GM12878 (cell line): ENCODE measurements around the gene DCLK2. TPM values are rescaled to one million over a fixed set of nuclear protein-coding genes. Genes with fewer than 3 reads are reported as not detected.

Experiments
- ATAC-seq: fragments of 200-7000 bp; cut with Tn5 transposase; 3 replicates; pipeline ENCODE4 v1.9.1; 2020; ENCODE audit warnings: mild to moderate bottlenecking, moderate library complexity
- BruUV-seq: library from RNA; stranded (reverse); fragments of 400-500 nt; replicated peaks from 2 replicates; lab custom pipeline; 2021; lab: Mats Ljungman, UMichigan
- CTCF ChIA-PET: fragments of 300-600 bp; sonication (Branson Sonifier 250); formaldehyde crosslinking; extraction: SDS; loops from one replicate; lab custom pipeline; 2021; ENCODE audit warnings: inconsistent platforms; lab: Yijun Ruan, JAX
- POLR2A ChIA-PET: fragments of 350-600 bp; formaldehyde crosslinking; extraction: SDS; loops from one replicate; lab custom pipeline; 2021; ENCODE audit warnings: inconsistent platforms; lab: Charles Lee
- RAD21 ChIA-PET: fragments of 300-600 bp; sonication (Branson Sonifier 250); formaldehyde crosslinking; loops from one replicate; lab custom pipeline; 2023; ENCODE audit warnings: antibody characterized with exemption; ENCODE audit not compliant: unreplicated experiment; lab: Charles Lee
- SMC1A ChIA-PET: fragments of 300-600 bp; sonication (Branson Sonifier 250); formaldehyde crosslinking; loops from one replicate; lab custom pipeline; 2023; ENCODE audit not compliant: unreplicated experiment, uncharacterized antibody; lab: Charles Lee
- DNase-seq: peaks from one replicate; pipeline ENCODE4 v3.0.0-alpha.2; 2011; ENCODE audit warnings: low read depth, low spot score
- FAIRE-seq: peaks from 3 replicates; lab custom pipeline; 2011; peaks lifted over from hg19 to GRCh38; lab: Jason Lieb, UNC
- H2AFZ ChIP-seq: 2 replicates; pipeline ENCODE4 v1.6.0; 2011; ENCODE audit warnings: low read depth, low read length, control low read depth; ENCODE audit not compliant: control insufficient read depth
- H3K27ac ChIP-seq: 2 replicates; pipeline ENCODE4 v1.5.1; 2011; ENCODE audit warnings: control low read depth; ENCODE audit not compliant: control insufficient read depth, insufficient read depth
- H3K27me3 ChIP-seq, 2 experiments: replicated peaks in 1 of 2; 2 replicates each; pipeline versions ENCODE4 v1.6.0 to v1.6.1; 2011; ENCODE audit warnings: low read length in 1 of 2; ENCODE audit not compliant: control insufficient read depth in 2 of 2, insufficient read depth in 2 of 2
- H3K36me3 ChIP-seq, 2 experiments: 2 replicates each; pipeline ENCODE4 v1.5.1; 2011; ENCODE audit warnings: low read length in 1 of 2; ENCODE audit not compliant: control insufficient read depth in 2 of 2, insufficient read depth in 2 of 2
- H3K4me1 ChIP-seq: 2 replicates; pipeline ENCODE4 v1.6.1; 2011; ENCODE audit warnings: mild to moderate bottlenecking, low read length, moderate library complexity, mixed read lengths; ENCODE audit not compliant: control insufficient read depth, insufficient read depth
- H3K4me2 ChIP-seq: 2 replicates; pipeline ENCODE4 v1.6.0; 2011; ENCODE audit warnings: control low read depth; ENCODE audit not compliant: control insufficient read depth, insufficient read depth
- H3K4me3 ChIP-seq: fragments of 200-600 bp; sonication (generic); 2 replicates; pipeline ENCODE4 v1.5.1; 2016
- H3K79me2 ChIP-seq: 2 replicates; pipeline ENCODE4 v1.6.0; 2011; ENCODE audit warnings: low read length; ENCODE audit not compliant: control insufficient read depth, insufficient read depth
- H3K9ac ChIP-seq: 2 replicates; pipeline ENCODE4 v1.8.0; 2011; ENCODE audit warnings: low read length, control low read depth, mixed read lengths; ENCODE audit not compliant: control insufficient read depth, insufficient read depth
- H3K9me3 ChIP-seq: replicated peaks from 3 replicates; pipeline ENCODE4 v1.5.1; 2011; ENCODE audit warnings: mild to moderate bottlenecking, low read length; ENCODE audit not compliant: control insufficient read depth, insufficient read depth
- H4K20me1 ChIP-seq: 2 replicates; pipeline ENCODE4 v1.6.0; 2011; ENCODE audit not compliant: control insufficient read depth, insufficient read depth
- ATF7 ChIP-seq: fragments of 450-650 bp; IDR thresholded peaks from 2 replicates; pipeline ENCODE4 v1.6.1; 2016; ENCODE audit warnings: low read depth, mild to moderate bottlenecking
- CBFB ChIP-seq: IDR thresholded peaks from 2 replicates; pipeline ENCODE4 v1.6.1; 2016; ENCODE audit warnings: antibody characterized with exemption, low read depth
- CBX3 ChIP-seq: fragments of 200-600 bp; sonication (generic); IDR thresholded peaks from 2 replicates; pipeline ENCODE4 v1.6.1; 2016; ENCODE audit warnings: low read depth, borderline replicate concordance
- CHD1 ChIP-seq: IDR thresholded peaks from 2 replicates; pipeline ENCODE4 v1.6.1; 2012; ENCODE audit warnings: low read depth, low read length, improper control_type of control experiment
- ETV6 ChIP-seq, 2 experiments: fragments of 450-650 bp in 1 of 2; IDR thresholded peaks in 1 of 2; conservative IDR thresholded peaks in 1 of 2; 2 replicates each; pipeline ENCODE4 v1.6.1; 2014; ENCODE audit warnings: antibody characterized with exemption in 1 of 2, borderline replicate concordance in 1 of 2, low read depth in 1 of 2, mild to moderate bottlenecking in 1 of 2, moderate library complexity in 1 of 2
- EZH2 ChIP-seq: IDR thresholded peaks from 2 replicates; pipeline ENCODE4 v1.6.1; 2012; ENCODE audit warnings: low read depth, mild to moderate bottlenecking, control low read depth, inconsistent platforms, low read length, borderline replicate concordance; ENCODE audit not compliant: control insufficient read depth
- LARP7 ChIP-seq: fragments of 450-650 bp; IDR thresholded peaks from 2 replicates; pipeline ENCODE4 v1.6.1; 2017; ENCODE audit warnings: mild to moderate bottlenecking
- MEF2A ChIP-seq: IDR thresholded peaks from 2 replicates; pipeline ENCODE4 v1.6.1; 2011; ENCODE audit warnings: low read depth, mild to moderate bottlenecking, low read length, moderate library complexity; ENCODE audit not compliant: insufficient read depth
- NFYA ChIP-seq: IDR thresholded peaks from 2 replicates; pipeline ENCODE4 v1.6.1; 2011; ENCODE audit warnings: low read depth, mild to moderate bottlenecking, low read length, improper control_type of control experiment, borderline replicate concordance
- RAD51 ChIP-seq: fragments of 450-650 bp; IDR thresholded peaks from 2 replicates; pipeline ENCODE4 v1.6.1; 2016; ENCODE audit warnings: moderate library complexity, mild to moderate bottlenecking, inconsistent platforms
- RFX5 ChIP-seq: IDR thresholded peaks from 2 replicates; pipeline ENCODE4 v1.6.1; 2011; ENCODE audit warnings: low read depth, low read length, improper control_type of control experiment
- TCF12 ChIP-seq: IDR thresholded peaks from 2 replicates; pipeline ENCODE4 v1.6.1; 2011; ENCODE audit warnings: low read depth, mild to moderate bottlenecking, low read length
- ZNF274 ChIP-seq: IDR thresholded peaks from one replicate; pipeline ENCODE4 v1.8.0; 2011; ENCODE audit not compliant: insufficient read length, insufficient read depth
- ZZZ3 ChIP-seq: IDR thresholded peaks from 2 replicates; pipeline ENCODE4 v1.6.1; 2011; ENCODE audit warnings: low read depth; ENCODE audit not compliant: control insufficient read depth, insufficient read length
- WGBS: methylation state at CpG from one replicate; pipeline ENCODE4 v1.1.6; 2016; ENCODE audit warnings: low lambda C conversion rate; ENCODE audit not compliant: insufficient replicate concordance, insufficient coverage; ENCODE audit errors: missing lambda C conversion rate; 5-methylcytosine and 5-hydroxymethylcytosine counted together
- in situ Hi-C: fragments of 300-500 bp; cut with MboI; formaldehyde crosslinking; loops from 9 replicates; pipeline ENCODE4 v1.14.3; 2018; ENCODE audit warnings: mixed read lengths
- intact Hi-C: fragments of 100-400 bp; cut with micrococcal nuclease; formaldehyde crosslinking; loops from one replicate; pipeline ENCODE4 v1.14.2; 2022; ENCODE audit not compliant: unreplicated experiment
- polyA plus RNA-seq, 11 experiments: library from polyadenylated mRNA; depleted of rRNA in 4 of 11; unstranded in 6 of 11; stranded (reverse) in 5 of 11; fragments of >200 nt; fragmentation: Nextera tagmentation in 4 of 11; fragmentation: Illumina TruSeq in 1 of 11; extraction: Ambion mirVana in 4 of 11; extraction: Trizol in 1 of 11; gene quantifications; 1 replicate in 1 of 11; 2 replicates in 10 of 11; pipeline versions ENCODE4 v1.2.1 to v1.2.3, GENCODE V29; 2011 to 2016; ENCODE audit warnings: inconsistent platforms in 2 of 11, missing spikeins in 2 of 11, low read depth in 1 of 11
- total RNA-seq, 4 experiments: library from RNA; depleted of rRNA in 3 of 4; stranded (reverse); fragments of >200 nt in 3 of 4; fragmentation: Illumina TruSeq in 1 of 4; extraction: Trizol in 1 of 4; gene quantifications; 2 replicates each; pipeline versions ENCODE4 v1.2.1 to v1.2.3, GENCODE V29; 2013 to 2021
- TF ChIP-seq, protein P1 (sequence below), 3 experiments: IDR thresholded peaks in 2 of 3; conservative IDR thresholded peaks in 1 of 3; 2 replicates each; pipeline ENCODE4 v1.5.1; 2011; ENCODE audit warnings: low read depth in 3 of 3, low read length in 3 of 3, mild to moderate bottlenecking in 3 of 3, control low read depth in 2 of 3, moderate library complexity in 2 of 3, inconsistent platforms in 1 of 3, mixed read lengths in 1 of 3; ENCODE audit not compliant: control insufficient read depth in 2 of 3, insufficient read depth in 1 of 3; ENCODE audit errors: extremely low read depth in 1 of 3
- TF ChIP-seq, protein P2 (sequence below): fragments of 450-650 bp; formaldehyde crosslinking; IDR thresholded peaks from 2 replicates; pipeline ENCODE4 v1.5.0; 2022; ENCODE audit warnings: mild to moderate bottlenecking, missing genetic modification characterization

Gene DCLK2
- total and polyA plus RNA-seq, 10 of the 15 experiments (the other 5 are each of a cell fraction or from before 2014, with no cell fraction given), result not detected

GRCh38 chr4:150152766-150153165 is 74.5 kb downstream of the DCLK2 start (continued):
- TF ChIP-seq, protein P1, sequence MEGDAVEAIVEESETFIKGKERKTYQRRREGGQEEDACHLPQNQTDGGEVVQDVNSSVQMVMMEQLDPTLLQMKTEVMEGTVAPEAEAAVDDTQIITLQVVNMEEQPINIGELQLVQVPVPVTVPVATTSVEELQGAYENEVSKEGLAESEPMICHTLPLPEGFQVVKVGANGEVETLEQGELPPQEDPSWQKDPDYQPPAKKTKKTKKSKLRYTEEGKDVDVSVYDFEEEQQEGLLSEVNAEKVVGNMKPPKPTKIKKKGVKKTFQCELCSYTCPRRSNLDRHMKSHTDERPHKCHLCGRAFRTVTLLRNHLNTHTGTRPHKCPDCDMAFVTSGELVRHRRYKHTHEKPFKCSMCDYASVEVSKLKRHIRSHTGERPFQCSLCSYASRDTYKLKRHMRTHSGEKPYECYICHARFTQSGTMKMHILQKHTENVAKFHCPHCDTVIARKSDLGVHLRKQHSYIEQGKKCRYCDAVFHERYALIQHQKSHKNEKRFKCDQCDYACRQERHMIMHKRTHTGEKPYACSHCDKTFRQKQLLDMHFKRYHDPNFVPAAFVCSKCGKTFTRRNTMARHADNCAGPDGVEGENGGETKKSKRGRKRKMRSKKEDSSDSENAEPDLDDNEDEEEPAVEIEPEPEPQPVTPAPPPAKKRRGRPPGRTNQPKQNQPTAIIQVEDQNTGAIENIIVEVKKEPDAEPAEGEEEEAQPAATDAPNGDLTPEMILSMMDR (IDR thresholded peaks at IDR 0.05 in 2 of 3, conservative IDR thresholded peaks at IDR 0.05 in 1 of 3; ENCODE audit: control insufficient read depth in 2 of 3, extremely low read depth in 1 of 3, insufficient read depth in 1 of 3, low read depth in 3 of 3, low read length in 3 of 3), result no peak

DNA sequence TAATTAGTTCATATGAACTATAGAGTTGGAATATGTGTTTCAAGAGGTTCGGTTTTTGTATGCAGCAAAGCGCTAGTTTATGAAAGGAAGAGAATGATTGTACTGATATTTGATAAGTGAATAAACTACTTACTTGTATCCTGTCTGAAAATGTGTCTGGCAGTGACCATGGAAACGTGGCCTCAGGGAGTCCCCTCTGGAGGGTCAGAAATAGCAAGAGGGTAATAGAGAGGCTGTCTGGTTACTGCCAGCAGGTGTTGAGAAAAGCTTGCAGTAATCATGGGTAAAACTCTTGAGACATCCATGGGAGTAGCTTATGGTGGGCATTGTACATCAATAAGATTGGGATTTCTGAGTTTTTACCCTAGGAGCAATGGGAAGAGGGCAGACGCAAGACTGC is 77.1 kb downstream of the DCLK2 start:
- Histone ChIP-seq H3K4me1 (no peaks in the 10 kb centered on the region), H3K27ac (no peak overlapping the region), H3K27me3 (no peaks in the 10 kb centered on the region), H3K9me3 (no peaks in the 10 kb centered on the region), H3K9ac (no peak overlapping the region), H3K79me2 (no peaks in the 10 kb centered on the region), H3K4me2 (no peak overlapping the region), H2AFZ (no peak overlapping the region), H3K36me3 (no peaks in the 10 kb centered on the region), H4K20me1 (no peaks in the 10 kb centered on the region), H3K4me3 (no peak overlapping the region)
- CTCF ChIA-PET, result no interaction called here
- no TSS peak for BruUV-seq
- WGBS, result 58% methylated on average over 4 of the region's 4 CpGs
- DNase-seq (no peak), ATAC-seq (no peak), FAIRE-seq (no peak)
- intact Hi-C loops, result no loop called here
- in situ Hi-C loops, result no loop called here
- SMC1A ChIA-PET, result no interaction called here
- RAD21 ChIA-PET, result no interaction called here
- POLR2A ChIA-PET, result no interaction called here
- TF ChIP-seq, protein P2, sequence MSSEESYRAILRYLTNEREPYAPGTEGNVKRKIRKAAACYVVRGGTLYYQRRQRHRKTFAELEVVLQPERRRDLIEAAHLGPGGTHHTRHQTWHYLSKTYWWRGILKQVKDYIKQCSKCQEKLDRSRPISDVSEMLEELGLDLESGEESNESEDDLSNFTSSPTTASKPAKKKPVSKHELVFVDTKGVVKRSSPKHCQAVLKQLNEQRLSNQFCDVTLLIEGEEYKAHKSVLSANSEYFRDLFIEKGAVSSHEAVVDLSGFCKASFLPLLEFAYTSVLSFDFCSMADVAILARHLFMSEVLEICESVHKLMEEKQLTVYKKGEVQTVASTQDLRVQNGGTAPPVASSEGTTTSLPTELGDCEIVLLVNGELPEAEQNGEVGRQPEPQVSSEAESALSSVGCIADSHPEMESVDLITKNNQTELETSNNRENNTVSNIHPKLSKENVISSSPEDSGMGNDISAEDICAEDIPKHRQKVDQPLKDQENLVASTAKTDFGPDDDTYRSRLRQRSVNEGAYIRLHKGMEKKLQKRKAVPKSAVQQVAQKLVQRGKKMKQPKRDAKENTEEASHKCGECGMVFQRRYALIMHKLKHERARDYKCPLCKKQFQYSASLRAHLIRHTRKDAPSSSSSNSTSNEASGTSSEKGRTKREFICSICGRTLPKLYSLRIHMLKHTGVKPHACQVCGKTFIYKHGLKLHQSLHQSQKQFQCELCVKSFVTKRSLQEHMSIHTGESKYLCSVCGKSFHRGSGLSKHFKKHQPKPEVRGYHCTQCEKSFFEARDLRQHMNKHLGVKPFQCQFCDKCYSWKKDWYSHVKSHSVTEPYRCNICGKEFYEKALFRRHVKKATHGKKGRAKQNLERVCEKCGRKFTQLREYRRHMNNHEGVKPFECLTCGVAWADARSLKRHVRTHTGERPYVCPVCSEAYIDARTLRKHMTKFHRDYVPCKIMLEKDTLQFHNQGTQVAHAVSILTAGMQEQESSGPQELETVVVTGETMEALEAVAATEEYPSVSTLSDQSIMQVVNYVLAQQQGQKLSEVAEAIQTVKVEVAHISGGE (CRISPR knock-in tag), result no peak
- TF ChIP-seq NFYA (no peak), EZH2 (no peak), MEF2A (no peak), CHD1 (no peak), RAD51 (no peak), RFX5 (no peak), TCF12 (no peak), ZNF274 (no peak), CBFB (no peak), ZZZ3 (no peak), LARP7 (no peak), ETV6 (conservative IDR thresholded peaks at IDR 0.05 in 1 of 2, IDR thresholded peaks at IDR 0.05 in 1 of 2; ENCODE audit: borderline replicate concordance in 1 of 2, low read depth in 1 of 2) (no peak), ATF7 (no peak), CBX3 (no peak)
- TF ChIP-seq, protein P1 (IDR thresholded peaks at IDR 0.05 in 2 of 3, conservative IDR thresholded peaks at IDR 0.05 in 1 of 3; ENCODE audit: control insufficient read depth in 2 of 3, extremely low read depth in 1 of 3, insufficient read depth in 1 of 3, low read depth in 3 of 3, low read length in 3 of 3), result no peak
